ENCODE results near the gene DOCK9.

Gene DOCK9

GRCh38 chr13:98843482-98843877, 134.4 kb downstream of the DOCK9 start:
- no peak overlapping the region for H3K4me3 ChIP-seq (ENCODE audit: low read depth, low read length)
- DNase-seq (ENCODE audit: low read depth), result no peak

GRCh38 chr13:98842858-98843481, 134.9 kb downstream of the DOCK9 start:
- no peak overlapping the region for H3K4me3 ChIP-seq (ENCODE audit: low read depth, low read length)
- no peak for DNase-seq (ENCODE audit: low read depth)

GRCh38 chr13:98842070-98842469, 135.8 kb downstream of the DOCK9 start:
- DNase-seq (ENCODE audit: low read depth), result no peak
- no peak overlapping the region for H3K4me3 ChIP-seq (ENCODE audit: low read depth, low read length)

DNA sequence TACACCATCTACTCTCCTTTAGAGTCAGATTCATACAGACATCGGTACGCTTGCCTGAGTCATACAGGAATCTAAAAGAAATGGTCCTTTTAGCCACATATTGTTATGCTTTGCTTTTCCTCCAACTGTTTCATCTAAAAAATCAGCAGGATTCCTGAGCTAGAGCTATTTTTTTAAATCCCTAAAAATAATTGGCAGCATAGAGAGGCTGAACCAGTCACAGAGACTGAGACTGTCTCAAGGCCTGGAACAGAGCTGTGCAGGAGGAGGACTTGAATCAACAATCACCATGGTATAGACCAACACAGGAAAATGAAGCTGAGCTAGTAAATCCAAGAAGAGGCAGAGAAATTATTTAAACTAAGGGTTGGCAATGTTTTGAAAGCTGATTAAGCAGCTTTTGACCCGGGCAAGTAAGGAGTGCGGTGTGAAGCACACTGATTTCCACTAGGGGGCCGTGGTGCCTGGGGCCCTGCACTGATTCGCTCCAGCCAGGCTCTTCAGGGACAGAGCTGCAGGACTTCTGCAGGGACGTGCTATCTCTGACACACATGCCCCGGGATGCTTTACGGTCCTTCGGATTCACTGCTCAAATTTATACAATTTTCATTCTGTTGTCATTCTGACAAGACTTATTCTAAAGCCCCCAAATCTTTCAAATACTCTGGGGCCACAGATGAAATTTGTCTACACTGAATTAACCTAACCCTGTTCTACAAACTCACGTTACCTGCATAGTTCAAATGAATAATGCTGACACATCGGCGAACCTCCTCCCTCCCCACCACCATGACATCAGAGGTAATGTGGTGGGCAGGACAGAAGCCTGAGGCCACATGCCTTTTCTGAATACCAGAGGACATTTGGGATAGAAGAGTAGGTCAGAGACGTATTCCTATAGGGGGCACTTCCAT, 137.8 kb downstream of the DOCK9 start:
- H3K4me3 ChIP-seq (ENCODE audit: low read depth, low read length), result no peak overlapping the region
- no peak for DNase-seq (ENCODE audit: low read depth)

GRCh38 chr13:98838776-98839175, 139.1 kb downstream of the DOCK9 start:
- no peak for DNase-seq (ENCODE audit: low read depth)
- no peak overlapping the region for H3K4me3 ChIP-seq (ENCODE audit: low read depth, low read length)

DNA sequence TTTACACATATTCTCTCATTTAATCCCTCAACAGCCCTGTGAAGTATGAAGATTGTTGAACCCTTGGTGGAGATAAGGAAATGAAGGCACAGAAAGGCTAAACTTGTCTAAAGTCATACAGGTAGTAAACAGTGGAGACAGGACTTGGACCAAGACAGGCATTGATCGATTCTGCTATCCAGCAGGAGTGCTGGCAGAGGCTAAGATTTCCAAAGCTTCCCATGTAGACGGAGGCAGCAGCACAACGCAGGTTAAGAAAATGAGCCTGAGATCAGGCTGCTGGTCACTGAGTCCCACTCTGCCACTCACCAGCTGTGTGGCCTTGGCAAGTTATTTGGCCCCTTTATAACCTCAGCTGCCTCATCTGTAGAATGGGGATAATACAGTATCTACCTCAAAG, 140.0 kb downstream of the DOCK9 start:
- H3K4me3 ChIP-seq (ENCODE audit: low read depth, low read length), result no peak overlapping the region
- no peak for DNase-seq (ENCODE audit: low read depth)

DNA sequence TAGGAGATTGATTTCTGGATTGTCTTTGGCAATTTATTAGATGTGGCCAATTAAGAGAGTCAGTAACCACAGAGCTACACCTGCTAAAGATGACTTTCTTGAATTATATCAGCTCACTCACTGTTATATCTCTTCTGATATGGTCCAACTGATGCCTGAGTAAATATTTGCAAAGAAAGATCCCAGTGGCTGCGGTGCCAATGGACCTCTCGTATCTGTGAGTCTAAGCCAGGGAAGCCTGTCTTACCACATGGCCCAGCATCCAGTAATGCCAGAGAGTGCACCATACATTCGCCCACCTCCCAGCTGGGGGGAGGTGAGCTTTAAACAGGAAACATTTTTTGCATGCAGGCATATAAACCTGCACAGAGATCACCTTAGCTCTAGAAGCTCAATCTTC, 142.7 kb downstream of the DOCK9 start:
- no peak for DNase-seq (ENCODE audit: low read depth)
- H3K4me3 ChIP-seq (ENCODE audit: low read depth, low read length), result no peak overlapping the region

GRCh38 chr13:98834254-98834960, 143.5 kb downstream of the DOCK9 start:
- no peak for DNase-seq (ENCODE audit: low read depth)
- H3K4me3 ChIP-seq (ENCODE audit: low read depth, low read length), result no peak overlapping the region

DNA sequence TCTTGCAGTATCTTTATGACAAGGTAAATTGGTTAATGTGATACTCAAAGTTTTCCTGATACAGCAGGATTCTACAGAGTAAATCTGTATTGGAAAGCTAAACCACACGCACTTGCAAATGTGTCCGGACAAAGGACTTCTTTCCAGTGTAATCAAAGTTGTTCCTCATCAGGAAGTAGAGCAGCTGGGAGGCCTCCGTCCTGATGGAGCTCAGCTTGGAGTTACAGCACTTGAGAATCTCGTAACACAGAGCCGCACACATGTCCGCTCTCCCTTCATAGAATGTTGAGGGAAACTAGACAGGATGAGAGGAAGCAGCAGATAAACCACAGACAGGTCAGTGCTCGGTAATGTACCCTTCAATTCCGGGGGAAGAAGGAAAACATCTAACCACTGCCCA, 146.6 kb downstream of the DOCK9 start:
- DNase-seq (ENCODE audit: low read depth), result no peak
- no peak overlapping the region for H3K4me3 ChIP-seq (ENCODE audit: low read depth, low read length)

DNA sequence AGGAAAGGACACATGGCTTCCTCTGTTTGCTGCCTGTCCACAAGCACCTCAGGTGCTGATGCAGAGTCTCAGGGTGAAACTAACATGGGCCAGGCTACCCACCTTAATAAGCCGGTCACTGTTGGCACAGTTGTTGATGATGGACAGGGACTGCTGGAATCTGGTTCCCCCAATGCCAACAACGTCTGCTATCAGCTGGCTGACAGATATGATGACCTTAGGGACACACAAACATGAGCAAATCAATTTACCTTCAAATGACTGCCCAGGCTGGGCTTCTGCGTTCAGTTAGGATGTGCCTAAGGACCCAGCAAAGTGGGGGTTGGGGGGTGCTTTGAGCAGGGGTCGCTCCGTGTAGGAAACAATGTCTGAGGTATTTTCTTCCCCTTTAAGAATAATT, 148.3 kb downstream of the DOCK9 start:
- no peak for DNase-seq (ENCODE audit: low read depth)
- no peak overlapping the region for H3K4me3 ChIP-seq (ENCODE audit: low read depth, low read length)

- no peak overlapping the region for H3K4me3 ChIP-seq (ENCODE audit: low read depth, low read length)
- DNase-seq (ENCODE audit: low read depth), result no peak
These were observed 149.2 kb downstream of the DOCK9 start for GRCh38 chr13:98828614-98829013.

- no peak overlapping the region for H3K4me3 ChIP-seq (ENCODE audit: low read depth, low read length)
- no peak for DNase-seq (ENCODE audit: low read depth)
These were observed 150.4 kb downstream of the DOCK9 start for GRCh38 chr13:98827449-98827848.

DNA sequence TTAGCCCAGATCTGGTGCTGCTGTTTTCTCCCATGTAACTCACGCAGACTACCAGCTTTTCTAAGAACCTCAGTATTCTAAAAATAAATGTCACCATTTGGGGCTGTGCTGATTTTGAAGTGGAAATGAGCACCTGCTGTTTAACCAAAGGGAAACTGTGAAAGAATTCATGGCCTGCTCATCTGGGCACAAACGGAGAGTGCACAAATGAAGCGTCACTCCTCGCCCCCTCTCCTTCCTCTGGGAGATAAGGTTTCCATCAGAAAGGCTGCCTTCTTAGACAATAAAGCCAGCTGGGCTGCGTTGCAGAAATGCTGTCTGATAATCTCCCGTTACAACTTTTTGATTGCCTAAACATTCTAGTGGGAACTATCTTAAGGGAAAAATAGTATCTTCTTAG, 151.7 kb downstream of the DOCK9 start:
- no peak for DNase-seq (ENCODE audit: low read depth)
- no peak overlapping the region for H3K4me3 ChIP-seq (ENCODE audit: low read depth, low read length)

DNA sequence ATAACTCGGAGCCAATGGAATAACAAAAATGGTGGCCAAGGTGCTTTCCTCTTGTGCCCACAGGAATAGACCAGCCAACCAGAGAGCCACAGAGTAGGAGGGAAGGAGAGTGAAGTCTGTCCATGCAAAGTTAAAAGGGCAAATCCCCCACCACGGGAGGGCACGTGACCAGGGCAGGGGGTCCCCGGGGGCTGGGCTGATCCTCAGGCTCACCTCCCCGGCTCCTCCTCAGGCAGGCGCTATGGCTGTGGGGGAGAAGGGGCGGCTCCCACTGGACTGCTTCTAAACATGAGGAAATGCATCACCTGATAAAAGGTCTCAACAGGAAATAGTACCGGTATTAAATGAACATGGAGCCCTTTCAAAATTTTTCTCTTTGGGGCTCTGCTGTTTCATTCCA, 152.2 kb downstream of the DOCK9 start:
- no peak for DNase-seq (ENCODE audit: low read depth)
- no peak overlapping the region for H3K4me3 ChIP-seq (ENCODE audit: low read depth, low read length)

DNA sequence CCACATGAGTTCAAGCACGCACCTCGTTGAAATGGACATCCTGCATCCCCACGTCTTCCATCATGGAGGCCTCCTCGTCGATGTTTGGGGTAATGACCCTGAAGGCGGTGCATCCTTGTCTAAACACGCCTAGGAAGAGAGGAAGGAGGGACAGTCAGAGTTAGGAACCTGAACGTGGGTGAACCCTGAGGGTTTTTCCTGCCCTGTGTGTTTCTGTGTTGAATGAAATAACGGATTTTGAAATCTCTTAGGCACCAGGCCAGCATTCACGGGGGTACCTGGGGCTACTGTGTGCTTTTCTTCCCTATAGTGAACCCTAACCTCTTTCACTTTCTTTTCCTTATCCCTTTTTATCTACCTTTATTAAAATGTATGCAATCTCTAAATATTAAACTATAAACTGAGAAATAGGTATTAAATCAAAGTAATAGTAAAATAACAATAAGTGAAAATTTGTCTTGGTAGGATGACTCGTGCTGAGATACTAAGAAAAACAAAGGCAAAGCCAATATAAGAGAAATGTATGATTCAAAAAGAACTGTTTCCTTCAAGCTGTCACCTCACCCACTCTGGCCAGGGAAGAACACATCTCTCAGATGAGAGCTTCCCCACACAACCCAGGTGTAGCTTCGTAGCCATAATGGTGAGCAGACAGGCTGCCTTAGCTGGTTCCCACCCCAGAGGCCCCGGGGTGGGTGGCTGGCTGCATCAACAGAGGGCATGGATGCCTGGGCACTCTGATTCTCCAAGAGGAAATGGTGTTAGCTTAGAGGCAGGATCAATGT, 153.3 kb downstream of the DOCK9 start:
- DNase-seq (ENCODE audit: low read depth), result no peak
- H3K4me3 ChIP-seq (ENCODE audit: low read depth, low read length), result no peak overlapping the region

- no peak for DNase-seq (ENCODE audit: low read depth)
- no peak overlapping the region for H3K4me3 ChIP-seq (ENCODE audit: low read depth, low read length)
These were observed 154.4 kb downstream of the DOCK9 start for GRCh38 chr13:98823442-98823841.

DNA sequence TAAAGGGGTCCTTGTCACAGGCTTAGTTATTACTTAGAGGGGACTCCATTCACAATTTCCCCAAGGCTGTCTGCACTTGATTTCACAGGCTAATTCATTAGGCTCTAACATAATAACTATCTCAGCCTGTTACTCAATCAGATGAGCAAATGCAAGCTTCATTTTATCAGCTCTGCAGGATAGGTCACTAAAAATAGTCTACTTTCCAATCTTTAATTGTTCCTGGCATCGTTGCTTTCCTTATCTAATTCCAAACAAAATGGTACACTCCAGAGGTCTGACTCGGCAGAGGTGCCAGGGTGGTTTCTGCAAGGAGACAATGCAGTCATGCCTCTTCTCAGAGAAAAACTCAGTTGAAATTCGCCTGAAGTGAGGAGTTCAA, 155.6 kb downstream of the DOCK9 start:
- DNase-seq (ENCODE audit: low read depth), result no peak
- H3K4me3 ChIP-seq (ENCODE audit: low read depth, low read length), result no peak overlapping the region

DNA sequence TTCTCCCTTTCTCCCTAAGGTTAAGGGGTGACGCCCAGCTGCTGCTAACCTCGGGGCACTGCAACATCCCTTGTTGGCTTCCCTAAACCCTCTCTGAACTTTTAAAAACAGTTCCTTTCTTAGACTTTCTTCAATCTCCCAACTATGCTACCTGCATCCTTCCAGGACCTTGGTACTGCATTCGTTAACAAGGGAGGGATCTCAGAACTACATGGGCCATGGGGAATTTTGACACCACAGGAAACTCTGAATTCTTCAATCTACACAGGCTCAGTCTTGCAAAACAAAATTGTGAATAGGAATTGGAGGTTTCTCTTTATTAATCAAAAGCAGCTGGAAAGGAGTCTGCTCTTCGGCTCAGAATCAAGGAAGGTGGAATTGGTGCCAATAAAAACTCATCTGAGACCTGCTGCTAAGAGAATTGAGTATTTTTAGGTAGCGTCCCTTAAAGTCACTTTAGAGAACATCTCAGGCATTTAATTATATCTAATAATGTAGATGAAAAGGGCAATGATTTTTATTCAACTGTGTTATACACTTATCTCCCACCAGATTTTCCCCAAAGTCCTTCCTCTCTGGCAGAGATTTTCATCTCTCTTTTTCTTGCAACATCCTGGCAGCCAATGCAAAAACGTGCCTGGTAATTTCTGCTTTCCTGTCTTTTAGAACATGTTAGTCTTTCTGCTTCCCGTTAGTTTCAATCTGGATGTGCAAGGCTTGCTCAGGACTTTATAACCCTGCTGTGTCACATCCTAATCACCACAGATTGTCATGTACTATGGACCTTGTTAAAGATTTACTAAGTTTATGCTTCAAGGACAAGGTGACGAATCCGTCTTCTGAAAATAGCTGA, 156.3 kb downstream of the DOCK9 start:
- no peak overlapping the region for H3K4me3 ChIP-seq (ENCODE audit: low read depth, low read length)
- peak; percentile 46 for DNase-seq (ENCODE audit: low read depth)
